Esophagus squamous epithelium (tissue), 4 donors: Measurements from ENCODE around the gene PPP1R12C.

ENCODE experiments used
- CTCF ChIP-seq, 6 experiments: fragments of 450-650 bp in 4 of 6; fragments of 200-600 bp in 2 of 6; sonication (generic) in 2 of 6; IDR thresholded peaks; one replicate each; pipeline ENCODE4 v1.5.1; 2016 to 2019; ENCODE audit warnings: antibody characterized with exemption in 6 of 6, mild to moderate bottlenecking in 4 of 6, moderate library complexity in 4 of 6
- POLR2A ChIP-seq, 4 donors: fragments of 450-650 bp; IDR thresholded peaks; one replicate each; pipeline ENCODE4 v1.6.1; 2017; ENCODE audit warnings: antibody characterized with exemption in 4 of 4, mild to moderate bottlenecking in 4 of 4, moderate library complexity in 3 of 4

GRCh38 chr19:55118401-55118991 is 1.1 kb upstream of the PPP1R12C start:
- TF ChIP-seq CTCF (IDR thresholded peaks at IDR 0.05) (no peak), POLR2A (IDR thresholded peaks at IDR 0.05) (no peak)
